Measurements from ENCODE around the gene SUSD3.
A peak's percentile ranks its signal among the peaks of the same experiment; 100 is the strongest.

Gene SUSD3

GRCh38 chr9:93030642-93031628 is 27.6 kb upstream of the SUSD3 start:
- no peak for DNase-seq (ENCODE audit: low spot score)

GRCh38 chr9:93031629-93032430 is 26.7 kb upstream of the SUSD3 start:
- DNase-seq (ENCODE audit: low spot score): peak; percentile 44

- no peak for DNase-seq (ENCODE audit: low spot score)
Observed at GRCh38 chr9:93032545-93032944, 26.0 kb upstream of the SUSD3 start.

- DNase-seq (ENCODE audit: low spot score): no peak
Observed at GRCh38 chr9:93033531-93033930, 25.0 kb upstream of the SUSD3 start.

GRCh38 chr9:93035106-93035660 is 23.3 kb upstream of the SUSD3 start:
- DNase-seq (ENCODE audit: low spot score): no peak

- DNase-seq (ENCODE audit: low spot score): no peak
Observed at GRCh38 chr9:93035821-93036351, 22.6 kb upstream of the SUSD3 start.

- no peak for DNase-seq (ENCODE audit: low spot score)
Observed at GRCh38 chr9:93036887-93037475, 21.5 kb upstream of the SUSD3 start.

GRCh38 chr9:93037476-93037971 is 21.0 kb upstream of the SUSD3 start:
- DNase-seq (ENCODE audit: low spot score): no peak

- no peak for DNase-seq (ENCODE audit: low spot score)
Observed at GRCh38 chr9:93038918-93039317, 19.6 kb upstream of the SUSD3 start.

GRCh38 chr9:93039456-93039855 is 19.0 kb upstream of the SUSD3 start:
- no peak for DNase-seq (ENCODE audit: low spot score)

GRCh38 chr9:93039976-93040375 is 18.5 kb upstream of the SUSD3 start:
- DNase-seq (ENCODE audit: low spot score): no peak

GRCh38 chr9:93040409-93040808 is 18.1 kb upstream of the SUSD3 start:
- DNase-seq (ENCODE audit: low spot score): no peak

GRCh38 chr9:93041108-93041802 is 17.2 kb upstream of the SUSD3 start:
- DNase-seq (ENCODE audit: low spot score): no peak

- DNase-seq (ENCODE audit: low spot score): no peak
Observed at GRCh38 chr9:93043122-93043521, 15.4 kb upstream of the SUSD3 start.

GRCh38 chr9:93045521-93045920 is 13.0 kb upstream of the SUSD3 start:
- no peak for DNase-seq (ENCODE audit: low spot score)

- no peak for DNase-seq (ENCODE audit: low spot score)
Observed at GRCh38 chr9:93048566-93049448, 9.7 kb upstream of the SUSD3 start.

GRCh38 chr9:93049491-93049890 is 9.0 kb upstream of the SUSD3 start:
- no peak for DNase-seq (ENCODE audit: low spot score)

- no peak for DNase-seq (ENCODE audit: low spot score)
Observed at GRCh38 chr9:93050231-93050630, 8.3 kb upstream of the SUSD3 start.

GRCh38 chr9:93051680-93052089 is 6.8 kb upstream of the SUSD3 start:
- DNase-seq (ENCODE audit: low spot score): peak; percentile 73

All from AG08395 (cell line).